Measurements from ENCODE around the gene SEMA3A. TPM values are rescaled to one million over a fixed set of nuclear protein-coding genes. Genes with fewer than 3 reads are reported as not detected.

Gene SEMA3A
- total RNA-seq, 1 experiment from 2014 or later = 6.3 TPM

DNA sequence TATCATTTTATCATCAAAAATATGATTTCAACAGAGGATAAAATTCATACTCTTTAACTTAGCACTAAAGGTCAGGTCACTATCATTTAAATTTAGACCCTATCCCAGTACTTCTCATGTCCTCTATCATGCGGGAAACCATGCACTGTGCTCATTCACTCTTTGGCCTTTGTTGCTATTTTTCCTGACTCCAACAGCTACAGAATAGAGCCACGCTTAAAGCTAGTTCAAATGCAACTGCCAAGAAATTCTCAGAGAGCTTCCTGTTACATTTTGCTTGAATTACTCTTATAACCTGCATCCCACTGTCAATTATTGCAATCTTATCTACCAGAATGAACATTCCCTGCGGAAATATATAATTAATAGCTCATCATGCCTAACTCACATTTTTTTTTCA, 58.3 kb downstream of the SEMA3A start:
- no peak overlapping the region for H3K27ac ChIP-seq
- no peak for DNase-seq
- no TSS peak for BruUV-seq (replicated peaks)
- no peak overlapping the region for H3K4me3 ChIP-seq
- no peaks in the 10 kb centered on the region; the same call in 1 of the 2 replicates for H3K9me2 ChIP-seq (ENCODE audit: insufficient read depth)
- H3K4me2 ChIP-seq = no peak overlapping the region
- no peaks in the 10 kb centered on the region for H3K9me3 ChIP-seq (ENCODE audit: insufficient read depth, low read depth)
- TF ChIP-seq EZH2 (IDR thresholded peaks at IDR 0.05; ENCODE audit: low read depth) = no peak
- TF ChIP-seq, protein P1, sequence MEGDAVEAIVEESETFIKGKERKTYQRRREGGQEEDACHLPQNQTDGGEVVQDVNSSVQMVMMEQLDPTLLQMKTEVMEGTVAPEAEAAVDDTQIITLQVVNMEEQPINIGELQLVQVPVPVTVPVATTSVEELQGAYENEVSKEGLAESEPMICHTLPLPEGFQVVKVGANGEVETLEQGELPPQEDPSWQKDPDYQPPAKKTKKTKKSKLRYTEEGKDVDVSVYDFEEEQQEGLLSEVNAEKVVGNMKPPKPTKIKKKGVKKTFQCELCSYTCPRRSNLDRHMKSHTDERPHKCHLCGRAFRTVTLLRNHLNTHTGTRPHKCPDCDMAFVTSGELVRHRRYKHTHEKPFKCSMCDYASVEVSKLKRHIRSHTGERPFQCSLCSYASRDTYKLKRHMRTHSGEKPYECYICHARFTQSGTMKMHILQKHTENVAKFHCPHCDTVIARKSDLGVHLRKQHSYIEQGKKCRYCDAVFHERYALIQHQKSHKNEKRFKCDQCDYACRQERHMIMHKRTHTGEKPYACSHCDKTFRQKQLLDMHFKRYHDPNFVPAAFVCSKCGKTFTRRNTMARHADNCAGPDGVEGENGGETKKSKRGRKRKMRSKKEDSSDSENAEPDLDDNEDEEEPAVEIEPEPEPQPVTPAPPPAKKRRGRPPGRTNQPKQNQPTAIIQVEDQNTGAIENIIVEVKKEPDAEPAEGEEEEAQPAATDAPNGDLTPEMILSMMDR (conservative IDR thresholded peaks at IDR 0.05) = no peak
- intact Hi-C loops (cut with micrococcal nuclease; ENCODE audit: unreplicated experiment) = no loop called here
- no peaks in the 10 kb centered on the region for H3K4me1 ChIP-seq (replicated peaks; ENCODE audit: insufficient read depth)
- H3K79me2 ChIP-seq (ENCODE audit: low read depth) = no peaks in the 10 kb centered on the region
- no peaks in the 10 kb centered on the region for H3F3A ChIP-seq (ENCODE audit: insufficient read depth, low read depth)
- no peaks in the 10 kb centered on the region for H3K27me3 ChIP-seq (ENCODE audit: insufficient read depth, low read depth)
- no peak overlapping the region for H2AFZ ChIP-seq
- CTCF ChIA-PET = no interaction called here
- H3K36me3 ChIP-seq (ENCODE audit: low read depth) = no peaks in the 10 kb centered on the region
- POLR2A ChIA-PET (ENCODE audit: unreplicated experiment) = no interaction called here
- no peaks in the 10 kb centered on the region for H4K20me1 ChIP-seq (ENCODE audit: insufficient read depth)

DNA sequence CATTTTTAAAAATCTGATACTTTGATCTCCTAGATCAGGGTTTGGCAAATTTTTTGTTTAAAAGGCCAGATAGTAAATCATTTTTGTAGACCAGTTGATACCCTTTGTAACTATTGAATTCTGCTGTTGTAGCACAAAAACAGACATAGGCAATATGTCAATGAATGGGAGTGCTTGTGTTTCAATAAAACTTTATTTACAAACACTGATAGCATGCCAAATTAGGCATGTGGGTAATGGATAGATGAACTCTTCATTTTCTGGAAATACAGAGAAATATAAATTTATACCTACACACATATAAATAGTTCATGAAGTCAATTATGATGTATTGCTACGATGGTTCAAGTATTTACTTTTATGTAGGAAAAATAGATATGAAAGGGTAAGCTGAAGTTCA, 60.4 kb downstream of the SEMA3A start:
- H3K36me3 ChIP-seq (ENCODE audit: low read depth) = no peaks in the 10 kb centered on the region
- H3K9me3 ChIP-seq (ENCODE audit: insufficient read depth, low read depth) = no peaks in the 10 kb centered on the region
- no peak for TF ChIP-seq EZH2 (IDR thresholded peaks at IDR 0.05; ENCODE audit: low read depth)
- TF ChIP-seq, protein P1 (conservative IDR thresholded peaks at IDR 0.05) = no peak
- no peaks in the 10 kb centered on the region; the same call in 1 of the 2 replicates for H3K9me2 ChIP-seq (ENCODE audit: insufficient read depth)
- no peaks in the 10 kb centered on the region for H4K20me1 ChIP-seq (ENCODE audit: insufficient read depth)
- no peaks in the 10 kb centered on the region for H3F3A ChIP-seq (ENCODE audit: insufficient read depth, low read depth)
- H3K4me2 ChIP-seq = no peak overlapping the region
- no peak overlapping the region for H3K27ac ChIP-seq
- intact Hi-C loops (cut with micrococcal nuclease; ENCODE audit: unreplicated experiment) = no loop called here
- H3K79me2 ChIP-seq (ENCODE audit: low read depth) = no peaks in the 10 kb centered on the region
- BruUV-seq (replicated peaks) = no TSS peak
- H3K4me1 ChIP-seq (replicated peaks; ENCODE audit: insufficient read depth) = no peaks in the 10 kb centered on the region
- ChIA-PET POLR2A (ENCODE audit: unreplicated experiment) (no interaction called here), CTCF (no interaction called here)
- no peak for DNase-seq
- no peaks in the 10 kb centered on the region for H3K27me3 ChIP-seq (ENCODE audit: insufficient read depth, low read depth)
- no peak overlapping the region for H2AFZ ChIP-seq
- H3K4me3 ChIP-seq = no peak overlapping the region

DNA sequence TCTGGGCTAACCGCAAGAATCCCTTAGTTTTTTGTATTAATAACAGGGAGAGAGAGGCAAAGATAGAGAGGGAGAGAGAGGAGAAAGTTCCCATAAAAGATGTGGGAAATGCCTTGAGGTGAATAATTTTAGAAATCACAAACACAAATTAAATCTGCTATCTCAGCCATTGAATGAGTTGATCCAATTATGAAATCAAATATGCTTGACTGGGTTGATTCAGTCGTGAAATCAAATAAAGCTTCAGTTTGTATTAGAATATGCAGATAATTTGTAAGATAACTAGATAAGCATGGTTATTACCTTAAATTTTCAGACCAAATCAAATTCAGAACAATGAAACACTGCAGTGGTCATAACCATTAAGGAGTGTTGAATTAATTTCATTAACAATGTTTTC, 68.9 kb downstream of the SEMA3A start:
- no peaks in the 10 kb centered on the region for H3K36me3 ChIP-seq (ENCODE audit: low read depth)
- H4K20me1 ChIP-seq (ENCODE audit: insufficient read depth) = no peaks in the 10 kb centered on the region
- H3K9me2 ChIP-seq (ENCODE audit: insufficient read depth) = no peaks in the 10 kb centered on the region
- no peak overlapping the region for H3K27ac ChIP-seq
- no peaks in the 10 kb centered on the region for H3K79me2 ChIP-seq (ENCODE audit: low read depth)
- TF ChIP-seq EZH2 (IDR thresholded peaks at IDR 0.05; ENCODE audit: low read depth) = no peak
- TF ChIP-seq, protein P1 (conservative IDR thresholded peaks at IDR 0.05) = no peak
- intact Hi-C loops (cut with micrococcal nuclease; ENCODE audit: unreplicated experiment) = no loop called here
- BruUV-seq (replicated peaks) = no TSS peak
- H3K4me3 ChIP-seq = no peak overlapping the region
- H3K4me2 ChIP-seq = no peak overlapping the region
- no peaks in the 10 kb centered on the region for H3K4me1 ChIP-seq (replicated peaks; ENCODE audit: insufficient read depth)
- POLR2A ChIA-PET (ENCODE audit: unreplicated experiment) = no interaction called here
- no peak overlapping the region for H2AFZ ChIP-seq
- H3F3A ChIP-seq (ENCODE audit: insufficient read depth, low read depth) = no peaks in the 10 kb centered on the region
- CTCF ChIA-PET = no interaction called here
- no peaks in the 10 kb centered on the region for H3K9me3 ChIP-seq (ENCODE audit: insufficient read depth, low read depth)
- no peaks in the 10 kb centered on the region for H3K27me3 ChIP-seq (ENCODE audit: insufficient read depth, low read depth)
- no peak for DNase-seq

Data from PC-9 (cell line).